ENCODE data around the gene BOK. TPM values are rescaled to one million over a fixed set of nuclear protein-coding genes. Genes with fewer than 3 reads are reported as not detected.

Gene BOK
- total RNA-seq, 1 donor from 2014 or later = 86.8 TPM

GRCh38 chr2:241553512-241553830 lies 5.1 kb upstream of the BOK start:
- no peak overlapping the region for H3K4me3 ChIP-seq (ENCODE audit: low read depth, low read length)
- no peaks in the 10 kb centered on the region for H3K27me3 ChIP-seq (ENCODE audit: control insufficient read depth, insufficient read depth, low read length)
- no peaks in the 10 kb centered on the region for H3K36me3 ChIP-seq (ENCODE audit: control insufficient read depth, insufficient read depth, low read length)
- no peak for TF ChIP-seq CTCF (IDR thresholded peaks at IDR 0.05; ENCODE audit: insufficient read depth, low read length, poor library complexity, severe bottlenecking)
- DNase-seq (ENCODE audit: low read depth) = no peak

- DNase-seq (ENCODE audit: low read depth) = no peak
- H3K36me3 ChIP-seq (ENCODE audit: control insufficient read depth, insufficient read depth, low read length) = no peaks in the 10 kb centered on the region
- H3K4me3 ChIP-seq (ENCODE audit: low read depth, low read length) = no peak overlapping the region
- H3K27me3 ChIP-seq (ENCODE audit: control insufficient read depth, insufficient read depth, low read length) = no peaks in the 10 kb centered on the region
- no peak for TF ChIP-seq CTCF (IDR thresholded peaks at IDR 0.05; ENCODE audit: insufficient read depth, low read length, poor library complexity, severe bottlenecking)
Observed at GRCh38 chr2:241553981-241554380, 4.6 kb upstream of the BOK start.

- no peaks in the 10 kb centered on the region for H3K36me3 ChIP-seq (ENCODE audit: control insufficient read depth, insufficient read depth, low read length)
- no peak overlapping the region for H3K4me3 ChIP-seq (ENCODE audit: low read depth, low read length)
- no peak for TF ChIP-seq CTCF (IDR thresholded peaks at IDR 0.05; ENCODE audit: insufficient read depth, low read length, poor library complexity, severe bottlenecking)
- no peaks in the 10 kb centered on the region for H3K27me3 ChIP-seq (ENCODE audit: control insufficient read depth, insufficient read depth, low read length)
- DNase-seq (ENCODE audit: low read depth) = no peak
Observed at GRCh38 chr2:241554610-241555322, 3.8 kb upstream of the BOK start.

- no peak for TF ChIP-seq CTCF (IDR thresholded peaks at IDR 0.05; ENCODE audit: insufficient read depth, low read length, poor library complexity, severe bottlenecking)
- H3K27me3 ChIP-seq (ENCODE audit: control insufficient read depth, insufficient read depth, low read length) = no peaks in the 10 kb centered on the region
- H3K36me3 ChIP-seq (ENCODE audit: control insufficient read depth, insufficient read depth, low read length) = no peaks in the 10 kb centered on the region
- no peak overlapping the region for H3K4me3 ChIP-seq (ENCODE audit: low read depth, low read length)
- no peak for DNase-seq (ENCODE audit: low read depth)
Observed at GRCh38 chr2:241555711-241556110, 2.8 kb upstream of the BOK start.

GRCh38 chr2:241556746-241557145 lies 1.8 kb upstream of the BOK start:
- H3K27me3 ChIP-seq (ENCODE audit: control insufficient read depth, insufficient read depth, low read length) = no peaks in the 10 kb centered on the region
- H3K36me3 ChIP-seq (ENCODE audit: control insufficient read depth, insufficient read depth, low read length) = no peaks in the 10 kb centered on the region
- TF ChIP-seq CTCF (IDR thresholded peaks at IDR 0.05; ENCODE audit: insufficient read depth, low read length, poor library complexity, severe bottlenecking) = no peak
- no peak overlapping the region for H3K4me3 ChIP-seq (ENCODE audit: low read depth, low read length)
- no peak for DNase-seq (ENCODE audit: low read depth)

Data from kidney epithelial cell (primary cell).